Heart left ventricle (tissue), 13 donors: ENCODE data around the gene MACROH2A2.

Experiments
- POLR2A ChIP-seq, 2 donors: fragments of 450-650 bp; IDR thresholded peaks; one replicate each; pipeline ENCODE4 v1.6.1; 2017; ENCODE audit warnings: antibody characterized with exemption in 2 of 2, mild to moderate bottlenecking in 2 of 2, moderate library complexity in 2 of 2
- TF ChIP-seq, protein P1 (sequence below), 12 donors: fragments of 200-600 bp; sonication (generic) in 4 of 12; IDR thresholded peaks; one replicate each; pipeline versions ENCODE4 v1.5.0 to v1.8.0; 2018 to 2022; ENCODE audit warnings: antibody characterized with exemption in 12 of 12, mild to moderate bottlenecking in 5 of 12
- donor health status: ischemic (EF 13 %, LVEDD 7.1; RV severe dilation, severe dysfunction).
- donor health status: DM: no; HTN: yes; CAD: no.
- donor health status: DM: no; HTN: no; CAD: no.
- donor health status: ischemic (EF 25% LVEDD 6.9; RV normal size, moderate dysfunction).
- donor health status: ischemic (EF 25% LVEDD 5.7; RV mildly dilated, moderate dysfunction).
- donor health status: ischemic (EF 35%, LVEDD 5.7; RV mildly dilated, moderate dysfunction).
- donor health status: nonischemic (EF 11% LVEDD 7.7; RV severe dilation, severe dysfunction).
- donor health status: DM: yes; HTN: yes; CAD: no.
- donor health status: PGD.
- donor health status: ischemic (EF 29% LVEDD 5.4; RV normal size, mild dysfunction).
- donor health status: nonischemic (EF 23%, LVEDD 6.1; RV moderate dilation, normal function).

DNA sequence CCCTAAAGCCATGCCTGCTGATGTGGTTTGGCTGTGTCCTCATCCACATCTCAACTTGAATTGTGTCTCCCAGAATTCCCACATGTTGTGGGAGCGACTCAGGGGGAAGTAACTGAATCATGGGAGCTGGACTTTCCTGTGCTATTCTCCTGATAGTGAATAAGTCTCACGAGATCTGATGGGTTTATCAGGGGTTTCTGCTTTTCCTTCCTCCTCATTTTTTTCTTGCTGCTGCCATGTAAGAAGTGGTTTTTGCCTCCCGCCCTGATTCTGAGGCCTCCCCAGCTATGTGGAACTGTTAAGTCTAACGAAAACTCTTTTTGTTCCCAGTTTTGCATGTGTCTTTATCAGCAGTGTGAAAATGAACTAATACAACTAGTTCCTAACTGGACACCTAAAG, 11.8 kb downstream of the MACROH2A2 start:
- TF ChIP-seq, protein P1, sequence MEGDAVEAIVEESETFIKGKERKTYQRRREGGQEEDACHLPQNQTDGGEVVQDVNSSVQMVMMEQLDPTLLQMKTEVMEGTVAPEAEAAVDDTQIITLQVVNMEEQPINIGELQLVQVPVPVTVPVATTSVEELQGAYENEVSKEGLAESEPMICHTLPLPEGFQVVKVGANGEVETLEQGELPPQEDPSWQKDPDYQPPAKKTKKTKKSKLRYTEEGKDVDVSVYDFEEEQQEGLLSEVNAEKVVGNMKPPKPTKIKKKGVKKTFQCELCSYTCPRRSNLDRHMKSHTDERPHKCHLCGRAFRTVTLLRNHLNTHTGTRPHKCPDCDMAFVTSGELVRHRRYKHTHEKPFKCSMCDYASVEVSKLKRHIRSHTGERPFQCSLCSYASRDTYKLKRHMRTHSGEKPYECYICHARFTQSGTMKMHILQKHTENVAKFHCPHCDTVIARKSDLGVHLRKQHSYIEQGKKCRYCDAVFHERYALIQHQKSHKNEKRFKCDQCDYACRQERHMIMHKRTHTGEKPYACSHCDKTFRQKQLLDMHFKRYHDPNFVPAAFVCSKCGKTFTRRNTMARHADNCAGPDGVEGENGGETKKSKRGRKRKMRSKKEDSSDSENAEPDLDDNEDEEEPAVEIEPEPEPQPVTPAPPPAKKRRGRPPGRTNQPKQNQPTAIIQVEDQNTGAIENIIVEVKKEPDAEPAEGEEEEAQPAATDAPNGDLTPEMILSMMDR (IDR thresholded peaks at IDR 0.05), result no peak
- TF ChIP-seq POLR2A (IDR thresholded peaks at IDR 0.05), result no peak
